ENCODE results near the gene KIF12. TPM values are rescaled to one million over a fixed set of nuclear protein-coding genes. Genes with fewer than 3 reads are reported as not detected.

The KIF12 gene
- total and polyA plus RNA-seq, 2 of the 13 experiments (the other 11 are each of a cell fraction or from before 2014, with no cell fraction given): 1.8 to 12.5 TPM

GRCh38 chr9:114076237-114077161 lies 22.6 kb downstream of the KIF12 start (continued):
- peak; percentile 54; the same call in 1 of the 2 replicates for TF ChIP-seq IRF2 (CRISPR knock-in tag; IDR thresholded peaks at IDR 0.05)
- no peak for TF ChIP-seq RORA (CRISPR knock-in tag; IDR thresholded peaks at IDR 0.05)
- 0 out of 2 replicates have a peak, but pooled peaks have one; percentile 22 for TF ChIP-seq ZSCAN31 (CRISPR knock-in tag; IDR thresholded peaks at IDR 0.05; ENCODE audit: low read depth)
- peak; percentile 85 for TF ChIP-seq EED (CRISPR knock-in tag; IDR thresholded peaks at IDR 0.05)
- TF ChIP-seq CENPBD1 (CRISPR knock-in tag; IDR thresholded peaks at IDR 0.05; ENCODE audit: borderline replicate concordance, low read depth): no peak
- TF ChIP-seq ZNF333 (CRISPR knock-in tag; IDR thresholded peaks at IDR 0.05; ENCODE audit: borderline replicate concordance): no peak
- TF ChIP-seq ZNF256 (CRISPR knock-in tag; conservative IDR thresholded peaks at IDR 0.05): no peak
- no peak for TF ChIP-seq MAFG (CRISPR knock-in tag; IDR thresholded peaks at IDR 0.05)
- 0 out of 2 replicates have a peak, but pooled peaks have one; percentile 55 for TF ChIP-seq TRAFD1 (CRISPR knock-in tag; IDR thresholded peaks at IDR 0.05; ENCODE audit: borderline replicate concordance)
- peak; percentile 61; the same call in 1 of the 2 replicates for TF ChIP-seq SSRP1 (CRISPR knock-in tag; IDR thresholded peaks at IDR 0.05)
- TF ChIP-seq RFX1 (IDR thresholded peaks at IDR 0.05): no peak
- TF ChIP-seq GTF2F1 (IDR thresholded peaks at IDR 0.05; ENCODE audit: low read length): no peak
- TF ChIP-seq ZNF503 (CRISPR knock-in tag; IDR thresholded peaks at IDR 0.05): no peak
- no peak for TF ChIP-seq ZSCAN12 (CRISPR knock-in tag; IDR thresholded peaks at IDR 0.05)
- TF ChIP-seq ZNF672 (CRISPR knock-in tag; IDR thresholded peaks at IDR 0.05): no peak
- no peak for TF ChIP-seq E2F5 (CRISPR knock-in tag; conservative IDR thresholded peaks at IDR 0.05)
- TF ChIP-seq ZNF280B (CRISPR knock-in tag; IDR thresholded peaks at IDR 0.05; ENCODE audit: borderline replicate concordance): no peak
- TF ChIP-seq ZNF574 (CRISPR knock-in tag; IDR thresholded peaks at IDR 0.05): peak; percentile 56
- no peak for TF ChIP-seq MED13 (CRISPR knock-in tag; IDR thresholded peaks at IDR 0.05)
- no peak for TF ChIP-seq ZNF224 (CRISPR knock-in tag; IDR thresholded peaks at IDR 0.05)
